HG03045 (cell line): ENCODE measurements around the gene CFAP300.

Experiments
- ATAC-seq: cut with Tn5 transposase; IDR thresholded peaks from one replicate; pipeline ENCODE4 v1.9.1; 2021; ENCODE audit warnings: mild to moderate bottlenecking, moderate library complexity; ENCODE audit not compliant: unreplicated experiment

The CFAP300 gene

DNA sequence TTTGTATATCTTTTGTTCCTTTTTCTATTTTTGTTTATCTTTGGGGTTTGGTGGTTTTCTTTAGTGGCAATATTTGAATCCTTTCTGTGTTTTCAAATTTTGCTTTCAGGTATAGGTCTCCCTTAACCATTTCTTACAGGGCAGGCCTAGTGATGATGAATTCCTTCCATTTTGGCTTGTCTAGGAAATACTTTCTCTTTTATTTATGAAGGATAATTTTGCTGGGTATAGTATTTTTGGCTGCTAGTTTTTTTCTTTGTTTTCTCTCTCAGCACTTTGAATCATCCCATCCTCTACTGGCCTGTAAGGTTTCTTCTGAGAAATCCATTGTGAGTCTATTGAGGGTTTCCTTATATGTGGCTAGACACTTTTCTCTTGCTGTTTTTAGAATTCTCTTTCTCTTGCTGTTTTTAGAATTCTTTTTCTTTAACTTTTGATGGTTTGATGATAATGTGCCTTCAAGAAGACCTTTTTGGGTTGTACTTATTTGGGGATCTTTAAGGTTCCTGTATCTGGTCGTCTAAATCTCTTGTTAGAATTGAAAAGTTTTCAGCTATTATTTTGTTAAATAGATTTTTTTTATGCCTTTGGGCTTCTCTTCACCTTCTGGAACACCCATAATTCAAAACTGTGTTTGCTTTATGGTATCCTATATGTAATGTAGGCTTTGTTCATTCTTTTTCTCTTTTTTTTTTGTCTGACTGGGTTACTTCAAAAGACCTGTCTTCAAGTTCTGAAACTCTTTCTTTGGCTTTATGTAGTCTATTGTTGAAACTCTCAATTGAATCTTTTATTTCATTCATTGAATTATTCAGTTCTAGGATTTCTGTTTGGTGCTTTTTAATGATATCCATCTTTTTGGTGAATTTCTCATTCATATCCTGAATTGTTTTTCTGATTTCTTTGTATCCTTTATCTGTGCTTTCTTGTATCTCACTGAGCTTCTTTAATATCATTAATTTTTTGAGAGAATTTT is 24.5 kb downstream of the CFAP300 start:
- ATAC-seq: no peak

GRCh38 chr11:102073253-102073652 is 26.0 kb downstream of the CFAP300 start:
- ATAC-seq: no peak

- no peak for ATAC-seq
These were observed 32.4 kb downstream of the CFAP300 start for GRCh38 chr11:102079625-102080024.

- no peak for ATAC-seq
These were observed 34.1 kb downstream of the CFAP300 start for GRCh38 chr11:102081313-102081712.

DNA sequence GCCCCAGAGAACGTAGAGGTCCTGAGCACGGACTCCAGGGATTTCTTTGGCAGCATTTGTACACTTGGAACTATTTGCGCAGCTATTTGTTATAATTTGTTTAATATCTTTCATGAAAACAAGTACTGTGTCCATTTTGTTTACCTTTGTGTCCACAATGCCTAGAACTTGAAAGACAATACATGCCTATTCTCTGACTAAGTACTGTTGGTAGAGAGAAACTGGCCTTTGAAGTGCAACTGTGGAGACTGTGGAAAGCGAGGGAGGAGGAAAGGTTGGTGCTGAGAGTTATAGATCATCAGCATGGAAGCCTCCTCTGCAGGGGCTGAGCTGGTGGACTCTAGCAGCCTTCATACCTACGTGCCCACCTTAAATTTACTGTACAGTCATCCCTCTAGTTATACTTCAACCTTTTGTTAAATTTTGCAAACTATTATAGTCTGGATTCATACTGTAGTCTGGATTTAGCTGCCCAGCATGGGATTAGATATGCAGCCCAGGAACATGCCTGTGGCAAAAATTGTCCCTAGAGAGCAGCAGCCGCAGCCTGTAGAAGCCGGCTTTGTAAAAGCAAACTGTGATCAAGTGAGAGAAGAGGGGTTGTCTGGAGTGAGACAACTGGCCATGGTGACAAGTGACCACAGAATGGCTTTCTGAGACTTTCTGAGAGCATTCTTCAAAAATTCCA is 38.8 kb downstream of the CFAP300 start:
- no peak for ATAC-seq

DNA sequence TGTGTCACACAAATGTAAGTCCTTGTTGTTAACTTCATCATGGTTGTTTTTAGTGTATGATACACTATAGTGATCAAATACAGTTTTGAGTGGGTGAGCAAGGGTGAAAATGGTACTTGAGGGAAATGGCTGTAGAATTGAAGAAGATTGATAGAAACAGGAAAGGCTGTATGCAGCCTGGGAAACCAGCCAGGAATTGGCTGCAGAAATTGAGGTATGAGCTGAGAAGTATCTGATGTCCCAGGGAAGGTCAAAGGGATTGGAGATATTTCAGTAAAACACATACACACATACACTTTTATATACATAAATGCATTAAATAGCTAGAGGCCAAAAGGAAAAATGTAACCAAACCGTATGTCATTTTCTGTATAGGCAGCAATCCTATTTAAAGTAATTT is 49.9 kb downstream of the CFAP300 start:
- no peak for ATAC-seq

- no peak for ATAC-seq
These were observed 52.5 kb downstream of the CFAP300 start for GRCh38 chr11:102099755-102100154.

DNA sequence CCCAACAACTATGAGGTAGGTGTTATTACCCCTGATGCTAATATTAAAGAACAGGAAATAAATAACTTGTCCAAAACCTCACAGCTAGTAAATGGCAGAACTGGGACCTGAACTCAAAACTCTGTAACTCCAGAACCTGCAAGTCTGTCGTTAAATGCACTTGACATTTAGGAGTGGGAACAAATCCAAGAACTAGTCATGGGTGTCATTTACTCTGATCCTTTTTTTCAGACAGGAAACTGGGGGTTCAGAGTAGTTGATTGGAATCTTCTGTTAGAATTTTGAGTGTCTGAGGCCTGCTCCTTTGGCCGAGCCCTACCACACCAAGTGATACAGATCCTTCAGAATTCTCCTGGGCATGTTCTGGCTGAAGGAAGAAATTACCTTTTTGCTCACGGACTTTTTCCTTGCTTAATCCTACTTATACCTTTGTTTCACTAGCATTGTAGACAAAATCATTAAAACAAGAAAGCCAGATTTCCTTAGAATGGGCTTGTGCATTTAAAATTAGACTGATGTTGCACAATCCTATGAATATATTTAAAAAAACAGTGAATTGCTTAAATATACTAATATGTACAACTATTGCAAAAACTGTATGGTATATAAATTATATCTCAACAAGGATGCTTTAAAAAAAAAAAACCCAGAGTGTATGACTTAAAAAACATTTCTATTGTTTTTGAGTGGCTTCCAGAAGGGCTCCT is 61.6 kb downstream of the CFAP300 start:
- no peak for ATAC-seq

- ATAC-seq: peak; percentile 87
These were observed 62.9 kb downstream of the CFAP300 start, which contains the start of gene YAP1 for GRCh38 chr11:102109896-102110760. YAP1 (plus strand) TSS chr11:102110447; CDS start chr11:102110849, 402 bp downstream.

DNA sequence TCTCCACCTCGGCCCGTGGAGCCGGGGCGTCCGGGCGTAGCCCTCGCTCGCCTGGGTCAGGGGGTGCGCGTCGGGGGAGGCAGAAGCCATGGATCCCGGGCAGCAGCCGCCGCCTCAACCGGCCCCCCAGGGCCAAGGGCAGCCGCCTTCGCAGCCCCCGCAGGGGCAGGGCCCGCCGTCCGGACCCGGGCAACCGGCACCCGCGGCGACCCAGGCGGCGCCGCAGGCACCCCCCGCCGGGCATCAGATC is 63.4 kb downstream of the CFAP300 start:
- ATAC-seq: no peak

GRCh38 chr11:102111011-102111786 is 64.0 kb downstream of the CFAP300 start:
- ATAC-seq: no peak

GRCh38 chr11:102111787-102112508 is 64.7 kb downstream of the CFAP300 start:
- ATAC-seq: no peak

DNA sequence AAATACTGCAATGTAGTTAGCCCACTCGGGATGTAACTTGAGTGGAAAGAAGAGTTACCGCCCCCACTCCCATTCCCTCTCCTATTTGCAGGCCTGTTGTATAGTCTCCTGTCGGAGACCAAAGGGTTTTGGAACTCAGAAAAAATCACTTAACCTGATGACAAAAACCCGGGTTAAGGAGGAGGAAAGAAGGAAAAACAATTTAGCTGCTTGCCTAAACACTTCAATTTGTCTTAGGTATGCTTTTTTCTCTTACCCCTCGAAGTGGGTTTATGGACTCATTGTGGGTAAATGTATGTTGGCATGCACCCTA is 65.2 kb downstream of the CFAP300 start:
- ATAC-seq: no peak

DNA sequence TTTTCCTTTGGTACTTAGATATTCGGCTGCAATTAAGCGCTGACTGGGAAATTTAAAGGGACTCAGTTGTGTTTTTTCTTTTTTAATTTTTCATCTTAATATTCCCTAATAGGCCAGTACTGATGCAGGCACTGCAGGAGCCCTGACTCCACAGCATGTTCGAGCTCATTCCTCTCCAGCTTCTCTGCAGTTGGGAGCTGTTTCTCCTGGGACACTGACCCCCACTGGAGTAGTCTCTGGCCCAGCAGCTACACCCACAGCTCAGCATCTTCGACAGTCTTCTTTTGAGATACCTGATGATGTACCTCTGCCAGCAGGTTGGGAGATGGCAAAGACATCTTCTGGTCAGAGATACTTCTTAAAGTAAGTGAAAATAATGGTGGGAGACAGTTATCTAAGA is 66.8 kb downstream of the CFAP300 start:
- ATAC-seq: no peak

- no peak for ATAC-seq
These were observed 68.3 kb downstream of the CFAP300 start for GRCh38 chr11:102115557-102115956.

- no peak for ATAC-seq
These were observed 69.4 kb downstream of the CFAP300 start for GRCh38 chr11:102116453-102117205.

DNA sequence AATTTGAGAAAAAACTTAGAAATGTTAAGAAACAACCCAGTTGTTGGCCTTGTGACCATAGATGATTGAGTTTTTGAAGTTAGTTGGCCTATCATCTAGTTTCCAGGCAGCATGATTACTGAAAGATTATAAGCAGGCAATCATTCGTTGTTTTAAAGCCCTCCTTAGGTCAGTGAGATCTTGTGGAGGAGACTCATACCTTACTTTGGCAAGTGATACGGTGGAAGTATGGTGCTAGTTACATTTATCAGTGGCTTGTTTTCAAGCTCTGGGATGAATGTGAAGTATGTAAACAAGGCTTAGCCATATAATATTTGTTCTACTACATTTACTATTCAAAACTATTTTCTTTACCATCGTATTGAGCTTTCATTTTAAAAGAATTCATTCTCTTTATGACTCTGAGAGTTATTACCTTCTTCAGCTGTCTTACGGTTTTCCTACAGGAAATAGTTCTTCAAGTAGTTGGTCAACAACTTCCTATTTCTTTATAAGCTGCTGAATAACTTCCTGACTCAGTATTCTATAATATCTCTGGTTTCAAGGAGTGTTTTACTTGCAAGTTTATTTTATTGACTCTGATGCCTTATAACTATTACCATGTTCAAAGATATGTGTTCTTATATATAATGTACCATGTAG is 70.4 kb downstream of the CFAP300 start:
- no peak for ATAC-seq

- no peak for ATAC-seq
These were observed 71.7 kb downstream of the CFAP300 start for GRCh38 chr11:102118937-102119336.
